Panc1 (cell line): ENCODE results near the gene CYP27B1.

Experiments used
- CTCF ChIP-seq: fragments of 450-650 bp; IDR thresholded peaks from 2 replicates; pipeline ENCODE4 v1.5.1; 2017; ENCODE audit warnings: mild to moderate bottlenecking
- POLR2AphosphoS5 ChIP-seq: IDR thresholded peaks from 2 replicates; pipeline ENCODE4 v1.6.1; 2012; ENCODE audit warnings: mild to moderate bottlenecking, low read depth, low read length, moderate library complexity
- REST ChIP-seq, 2 experiments: IDR thresholded peaks; 2 replicates each; pipeline ENCODE4 v1.6.1; 2011 to 2012; ENCODE audit warnings: low read depth in 2 of 2, control low read depth in 1 of 2, low read length in 1 of 2, mild to moderate bottlenecking in 1 of 2, moderate library complexity in 1 of 2; ENCODE audit not compliant: insufficient read depth in 1 of 2
- TCF7L2 ChIP-seq: IDR thresholded peaks from 2 replicates; pipeline ENCODE4 v1.6.1; 2011; ENCODE audit warnings: mild to moderate bottlenecking, low read depth, low read length, inconsistent platforms

GRCh38 chr12:57753756-57754337 lies 13.0 kb downstream of the CYP27B1 start:
- TF ChIP-seq POLR2AphosphoS5 (no peak), TCF7L2 (no peak), CTCF (no peak), REST (IDR thresholded peaks at IDR 0.05; ENCODE audit: insufficient read depth in 1 of 2, low read depth in 2 of 2, low read length in 1 of 2) (no peak)
